ENCODE results near the gene PIGV.

DNA sequence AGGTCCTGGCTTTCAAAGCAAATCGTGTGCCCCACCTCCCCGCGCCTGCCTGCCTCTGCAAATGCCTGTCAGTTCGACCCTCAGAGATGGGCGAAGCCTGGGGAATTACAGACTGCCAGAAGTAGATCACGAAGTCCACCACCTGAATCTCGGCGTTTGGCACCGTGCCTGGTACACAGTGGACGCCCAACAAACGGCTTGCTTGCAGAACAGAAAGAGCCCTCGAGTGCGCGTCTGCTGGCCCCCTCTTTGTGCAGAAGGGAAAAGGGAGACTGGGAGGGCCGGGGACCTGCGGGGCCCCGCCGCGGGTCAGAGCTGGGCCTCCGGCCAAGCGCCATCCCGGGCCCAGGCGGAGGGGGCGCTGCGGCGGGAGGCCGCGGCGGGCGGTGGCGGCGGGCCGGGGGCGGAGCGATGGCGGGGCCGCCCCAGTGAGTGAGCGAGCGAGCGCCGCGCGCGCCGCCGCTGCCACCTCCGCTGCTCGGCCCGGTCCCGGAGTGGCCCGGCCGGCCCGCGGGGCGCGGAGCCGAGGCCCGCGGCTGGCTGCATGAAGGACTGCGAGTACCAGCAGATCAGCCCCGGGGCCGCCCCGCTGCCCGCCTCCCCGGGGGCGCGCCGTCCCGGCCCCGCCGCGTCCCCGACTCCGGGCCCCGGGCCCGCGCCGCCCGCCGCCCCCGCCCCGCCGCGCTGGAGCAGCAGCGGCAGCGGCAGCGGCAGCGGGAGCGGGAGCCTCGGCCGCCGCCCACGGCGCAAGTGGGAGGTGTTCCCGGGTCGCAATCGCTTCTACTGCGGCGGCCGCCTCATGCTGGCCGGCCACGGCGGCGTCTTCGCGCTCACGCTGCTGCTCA is 38.7 kb downstream of the PIGV start, which contains the start of gene ZDHHC18:
- TF ChIP-seq POLR2A (IDR thresholded peaks at IDR 0.05; ENCODE audit: low read length): no peak
- no peak for TF ChIP-seq GATA1 (IDR thresholded peaks at IDR 0.05; ENCODE audit: low read depth, low read length)
